MCF 10A (cell line): ENCODE data around the gene LRBA. TPM values are rescaled to one million over a fixed set of nuclear protein-coding genes. Genes with fewer than 3 reads are reported as not detected.
A peak's percentile ranks its signal among the peaks of the same experiment; 100 is the strongest.

Source experiments
- BruUV-seq: library from RNA; stranded (reverse); fragments of 400-500 nt; replicated peaks from 2 replicates; lab custom pipeline; 2021; lab: Mats Ljungman, UMichigan
- CTCF ChIA-PET: fragments of 300-600 bp; sonication (Branson Sonifier 250); formaldehyde crosslinking; extraction: SDS; loops from one replicate; lab custom pipeline; 2021; ENCODE audit warnings: antibody characterized with exemption, inconsistent platforms; lab: Yijun Ruan, JAX
- POLR2A ChIA-PET: fragments of 300-600, 350-650 bp; sonication (Branson Sonifier 250); formaldehyde crosslinking; extraction: SDS; loops from one replicate; lab custom pipeline; 2020; ENCODE audit warnings: antibody characterized with exemption, inconsistent platforms; lab: Yijun Ruan, JAX
- DNase-seq: peaks from one replicate; pipeline ENCODE4 v3.0.0-alpha.2; 2018; ENCODE audit not compliant: unreplicated experiment
- H3K27ac Mint-ChIP-seq: one replicate; pipeline ENCODE4 v1.8.0; 2022; ENCODE audit warnings: mild to moderate bottlenecking, low read depth, mixed read lengths; ENCODE audit not compliant: unreplicated experiment
- H3K27me3 Mint-ChIP-seq: one replicate; pipeline ENCODE4 v1.8.0; 2022; ENCODE audit warnings: mixed read lengths; ENCODE audit not compliant: insufficient read depth, unreplicated experiment
- H3K36me3 Mint-ChIP-seq: one replicate; pipeline ENCODE4 v1.8.0; 2022; ENCODE audit warnings: mild to moderate bottlenecking, moderate library complexity, mixed read lengths; ENCODE audit not compliant: insufficient read depth, unreplicated experiment
- H3K4me1 Mint-ChIP-seq: one replicate; pipeline ENCODE4 v1.8.0; 2022; ENCODE audit warnings: mixed read lengths; ENCODE audit not compliant: insufficient read depth, unreplicated experiment
- H3K4me3 Mint-ChIP-seq: one replicate; pipeline ENCODE4 v1.8.0; 2022; ENCODE audit warnings: mild to moderate bottlenecking, moderate library complexity, mixed read lengths; ENCODE audit not compliant: unreplicated experiment
- H3K9me3 Mint-ChIP-seq: one replicate; pipeline ENCODE4 v1.8.0; 2022; ENCODE audit warnings: mixed read lengths; ENCODE audit not compliant: unreplicated experiment
- intact Hi-C: fragments of 100-400 bp; cut with micrococcal nuclease; formaldehyde crosslinking; loops from 2 replicates; pipeline ENCODE4 v1.14.1; 2022
- total RNA-seq: library from RNA; stranded (reverse); gene quantifications from 2 replicates; pipeline ENCODE4 v1.2.3, GENCODE V29; 2022
- TF ChIP-seq, protein P1 (sequence below): fragments of 200-600 bp; IDR thresholded peaks from one replicate; pipeline ENCODE4 v1.8.0; 2022; ENCODE audit warnings: antibody characterized with exemption, mild to moderate bottlenecking; ENCODE audit not compliant: unreplicated experiment

Gene LRBA
- total RNA-seq, 1 experiment from 2014 or later, result 64.5 TPM

DNA sequence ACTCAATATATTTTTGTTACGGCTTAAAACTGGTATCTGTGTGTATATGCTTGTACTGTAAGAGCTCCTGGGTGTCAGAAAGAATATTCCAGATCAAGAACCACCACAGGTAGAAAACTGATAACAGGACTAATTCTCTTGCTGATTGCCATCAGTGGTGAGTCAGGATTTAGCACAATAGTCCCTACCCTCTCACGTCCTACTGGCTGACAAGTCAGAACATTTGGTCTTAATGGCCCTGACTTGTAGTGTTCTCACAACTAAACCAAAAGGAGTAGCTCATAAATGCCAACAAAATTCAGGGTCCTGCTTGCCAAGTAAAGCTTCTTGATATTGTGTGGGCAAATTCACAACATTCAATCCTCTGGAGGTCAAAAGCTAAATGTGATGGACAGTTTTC, 538.3 kb downstream of the LRBA start:
- CTCF ChIA-PET, result interaction anchor here (0.5 kb wide), 1 partner anchor 11 kb away, joined by 3 read pairs; no protein-coding TSS in a partner anchor
- no TSS peak for BruUV-seq
- no peaks in the 10 kb centered on the region for H3K9me3 Mint-ChIP-seq
- POLR2A ChIA-PET, result interaction anchor here (0.8 kb wide), 1 partner anchor 12 kb away, joined by 3 read pairs; no protein-coding TSS in a partner anchor
- H3K4me1 Mint-ChIP-seq, result no peaks in the 10 kb centered on the region
- H3K36me3 Mint-ChIP-seq, result peaks cover 15% of the 10 kb centered on the region
- intact Hi-C loops, result no loop called here
- no peak overlapping the region for H3K27ac Mint-ChIP-seq
- H3K27me3 Mint-ChIP-seq, result no peaks in the 10 kb centered on the region
- H3K4me3 Mint-ChIP-seq, result no peak overlapping the region
- TF ChIP-seq, protein P1, sequence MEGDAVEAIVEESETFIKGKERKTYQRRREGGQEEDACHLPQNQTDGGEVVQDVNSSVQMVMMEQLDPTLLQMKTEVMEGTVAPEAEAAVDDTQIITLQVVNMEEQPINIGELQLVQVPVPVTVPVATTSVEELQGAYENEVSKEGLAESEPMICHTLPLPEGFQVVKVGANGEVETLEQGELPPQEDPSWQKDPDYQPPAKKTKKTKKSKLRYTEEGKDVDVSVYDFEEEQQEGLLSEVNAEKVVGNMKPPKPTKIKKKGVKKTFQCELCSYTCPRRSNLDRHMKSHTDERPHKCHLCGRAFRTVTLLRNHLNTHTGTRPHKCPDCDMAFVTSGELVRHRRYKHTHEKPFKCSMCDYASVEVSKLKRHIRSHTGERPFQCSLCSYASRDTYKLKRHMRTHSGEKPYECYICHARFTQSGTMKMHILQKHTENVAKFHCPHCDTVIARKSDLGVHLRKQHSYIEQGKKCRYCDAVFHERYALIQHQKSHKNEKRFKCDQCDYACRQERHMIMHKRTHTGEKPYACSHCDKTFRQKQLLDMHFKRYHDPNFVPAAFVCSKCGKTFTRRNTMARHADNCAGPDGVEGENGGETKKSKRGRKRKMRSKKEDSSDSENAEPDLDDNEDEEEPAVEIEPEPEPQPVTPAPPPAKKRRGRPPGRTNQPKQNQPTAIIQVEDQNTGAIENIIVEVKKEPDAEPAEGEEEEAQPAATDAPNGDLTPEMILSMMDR, result no peak
- DNase-seq, result no peak

DNA sequence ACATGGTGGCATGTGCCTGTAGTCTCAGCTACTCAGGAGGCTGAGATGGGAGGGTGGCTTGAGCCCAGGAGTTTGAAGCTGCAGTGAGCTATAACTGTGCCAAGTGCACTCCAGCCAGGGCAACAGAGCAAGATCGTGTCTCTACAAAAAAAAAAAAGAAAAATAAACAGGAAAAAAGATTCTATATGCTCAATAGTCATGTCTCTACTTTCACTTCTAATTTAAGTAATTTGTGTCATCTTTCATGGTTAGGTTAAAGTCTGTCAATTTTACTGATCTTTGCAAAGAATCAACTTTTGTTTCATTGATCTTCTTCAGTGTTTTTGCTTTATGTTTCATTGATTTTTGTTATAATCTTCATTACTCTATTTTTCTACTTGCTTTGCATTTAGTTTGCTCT, 539.3 kb downstream of the LRBA start:
- no TSS peak for BruUV-seq
- no peak for DNase-seq
- ChIA-PET CTCF (interaction anchor here (0.7 kb wide), 1 partner anchor 1451 kb away, joined by 3 read pairs; no protein-coding TSS in a partner anchor), POLR2A (no interaction called here)
- H3K4me1 Mint-ChIP-seq, result no peaks in the 10 kb centered on the region
- H3K27ac Mint-ChIP-seq, result no peak overlapping the region
- H3K9me3 Mint-ChIP-seq, result no peaks in the 10 kb centered on the region
- TF ChIP-seq, protein P1, result no peak
- peaks cover 15% of the 10 kb centered on the region for H3K36me3 Mint-ChIP-seq
- no peaks in the 10 kb centered on the region for H3K27me3 Mint-ChIP-seq
- intact Hi-C loops, result no loop called here
- H3K4me3 Mint-ChIP-seq, result no peak overlapping the region

DNA sequence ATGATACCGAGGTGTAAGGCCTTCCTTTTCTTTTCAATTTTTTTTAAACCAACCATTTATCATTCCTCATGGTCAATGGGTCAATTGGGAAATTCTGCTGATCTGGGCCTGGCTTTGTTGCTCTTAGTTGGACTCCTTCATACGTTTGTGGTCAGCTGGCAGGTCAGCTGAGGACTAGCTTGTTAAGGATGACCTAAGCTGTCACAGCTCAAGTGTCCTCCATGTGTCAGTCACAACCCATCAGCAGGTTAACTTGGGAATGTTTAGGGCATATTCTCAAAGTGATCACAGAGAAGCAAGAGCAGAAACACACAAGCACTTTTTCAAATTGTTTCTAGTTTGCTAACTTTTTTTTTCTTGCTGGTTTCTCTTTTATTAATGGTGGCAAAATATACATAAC, 550.6 kb downstream of the LRBA start:
- intact Hi-C loops, result no loop called here
- TF ChIP-seq, protein P1, result no peak
- Mint-ChIP-seq H3K27ac (no peak overlapping the region), H3K4me1 (no peaks in the 10 kb centered on the region), H3K36me3 (peaks cover 3% of the 10 kb centered on the region), H3K27me3 (no peaks in the 10 kb centered on the region), H3K9me3 (no peaks in the 10 kb centered on the region), H3K4me3 (no peak overlapping the region)
- ChIA-PET POLR2A (interaction anchor here (0.6 to 1.0 kb wide), 3 partner anchors 12 to 409 kb away, joined by 3 read pairs; no protein-coding TSS in a partner anchor), CTCF (interaction anchor here (0.6 to 1.2 kb wide), 2 partner anchors 10 to 210 kb away, joined by 3 to 4 read pairs; no protein-coding TSS in a partner anchor)
- BruUV-seq, result no TSS peak
- DNase-seq, result no peak

DNA sequence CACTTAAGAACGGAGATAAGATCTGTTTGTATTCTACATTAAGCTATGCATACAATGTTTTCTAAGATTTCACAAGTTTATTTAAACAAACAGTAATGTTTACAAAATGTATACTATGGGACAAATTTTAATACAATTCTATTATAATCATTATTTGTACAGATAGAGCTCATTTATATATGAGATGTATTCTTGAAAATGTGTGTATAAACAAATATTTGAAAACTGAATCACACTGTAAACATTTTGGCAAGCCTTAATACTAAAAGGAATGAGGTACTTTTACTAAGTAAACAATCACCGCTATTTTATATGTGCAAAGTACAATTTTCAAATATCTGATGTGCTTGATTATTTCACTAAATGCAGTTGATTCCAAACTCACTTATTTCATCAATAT, 552.3 kb downstream of the LRBA start:
- Mint-ChIP-seq H3K27me3 (no peaks in the 10 kb centered on the region), H3K4me1 (no peaks in the 10 kb centered on the region), H3K4me3 (no peak overlapping the region), H3K9me3 (no peaks in the 10 kb centered on the region), H3K27ac (no peak overlapping the region), H3K36me3 (no peaks in the 10 kb centered on the region)
- DNase-seq, result peak; percentile 0
- BruUV-seq, result no TSS peak
- ChIA-PET POLR2A (no interaction called here), CTCF (no interaction called here)
- TF ChIP-seq, protein P1, result no peak
- intact Hi-C loops, result no loop called here
